Erythroblast (primary cell): ENCODE measurements around the gene FBLN2.

Experiments
- GATA1 ChIP-seq: IDR thresholded peaks from 2 replicates; pipeline ENCODE4 v1.6.1; 2011; ENCODE audit warnings: low read depth, mild to moderate bottlenecking, control low read depth, low read length, moderate library complexity
- POLR2A ChIP-seq: IDR thresholded peaks from 2 replicates; pipeline ENCODE4 v1.6.1; 2011; ENCODE audit warnings: mild to moderate bottlenecking, low read length

DNA sequence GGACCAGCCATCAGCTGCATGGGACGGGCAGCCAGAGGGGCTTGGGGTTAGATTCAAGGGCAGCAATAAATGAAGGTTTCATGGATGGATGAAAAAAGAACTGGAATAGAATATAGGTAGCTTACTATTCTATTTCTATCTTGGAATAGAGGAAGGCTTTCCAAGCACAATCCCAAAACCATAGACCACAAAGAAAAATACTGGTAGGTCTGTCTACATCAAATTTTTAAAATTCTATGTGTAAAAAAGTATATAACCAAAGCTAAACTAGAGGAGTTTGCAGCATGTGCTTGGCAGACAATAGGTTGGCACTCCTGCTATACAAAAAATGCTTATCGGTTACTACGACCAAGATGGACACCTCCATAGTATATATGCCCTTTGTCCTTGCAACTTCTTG is 7.2 kb upstream of the FBLN2 start:
- no peak for TF ChIP-seq POLR2A
- no peak for TF ChIP-seq GATA1
